ENCODE results near the gene ASB11.

GRCh38 chrX:15343075-15343476, 27.6 kb upstream of the ASB11 start:
- TF ChIP-seq CTCF (IDR thresholded peaks at IDR 0.05; ENCODE audit: borderline replicate concordance, extremely low read depth, low read length, poor library complexity, severe bottlenecking) (no peak), EZH2 (IDR thresholded peaks at IDR 0.05; ENCODE audit: borderline replicate concordance, low read depth, low read length, severe bottlenecking) (no peak)
